NCI-H1417 (cell line): ENCODE data around the gene IL6R.

Source experiments
- DNase-seq, 3 experiments: peaks; one replicate each; lab custom pipeline; 2025; lab: John Stamatoyannopoulos, UW

IL6R gene

DNA sequence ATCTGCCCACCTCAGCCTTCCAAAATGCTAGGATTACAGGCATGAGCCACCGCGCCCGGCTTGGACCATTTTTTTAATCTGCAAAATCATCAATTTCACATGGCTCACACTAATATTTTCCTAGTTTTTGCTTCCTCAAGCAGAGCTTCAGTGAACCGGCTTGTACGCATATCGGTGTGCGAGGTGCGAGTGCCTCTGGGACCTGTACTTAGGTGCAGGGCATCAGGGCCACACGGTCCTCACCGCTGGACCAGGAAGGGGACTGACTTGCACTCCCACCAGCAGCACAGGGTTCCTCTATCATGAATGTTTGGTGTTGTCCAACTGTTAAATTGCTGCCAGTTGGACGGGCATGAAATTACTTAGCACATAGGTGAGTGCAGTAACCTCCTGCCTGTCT, 112.5 kb downstream of the IL6R start:
- no peak for DNase-seq
